ENCODE data around the gene ABCA2.

DNA sequence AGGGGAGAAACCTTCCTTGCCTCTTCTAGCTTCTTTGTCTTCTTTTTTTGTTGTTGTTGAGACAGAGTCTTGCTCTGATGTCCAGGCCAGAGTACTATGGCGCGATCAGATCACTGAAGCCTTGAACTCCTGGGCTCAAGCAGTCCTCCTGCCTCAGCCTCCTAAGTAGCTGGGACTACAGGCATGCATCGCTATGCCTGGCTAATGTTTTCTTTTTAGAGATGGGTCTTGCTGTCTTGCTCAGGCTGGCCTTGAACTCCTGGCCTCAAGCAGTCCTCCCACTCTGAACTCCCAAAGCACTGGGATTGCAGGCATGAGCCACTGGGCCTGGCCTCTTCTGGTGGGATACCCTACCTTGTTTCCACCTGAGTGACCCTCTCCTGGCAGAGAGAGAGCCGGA, 39.2 kb downstream of the ABCA2 start:
- TF ChIP-seq, protein P1, sequence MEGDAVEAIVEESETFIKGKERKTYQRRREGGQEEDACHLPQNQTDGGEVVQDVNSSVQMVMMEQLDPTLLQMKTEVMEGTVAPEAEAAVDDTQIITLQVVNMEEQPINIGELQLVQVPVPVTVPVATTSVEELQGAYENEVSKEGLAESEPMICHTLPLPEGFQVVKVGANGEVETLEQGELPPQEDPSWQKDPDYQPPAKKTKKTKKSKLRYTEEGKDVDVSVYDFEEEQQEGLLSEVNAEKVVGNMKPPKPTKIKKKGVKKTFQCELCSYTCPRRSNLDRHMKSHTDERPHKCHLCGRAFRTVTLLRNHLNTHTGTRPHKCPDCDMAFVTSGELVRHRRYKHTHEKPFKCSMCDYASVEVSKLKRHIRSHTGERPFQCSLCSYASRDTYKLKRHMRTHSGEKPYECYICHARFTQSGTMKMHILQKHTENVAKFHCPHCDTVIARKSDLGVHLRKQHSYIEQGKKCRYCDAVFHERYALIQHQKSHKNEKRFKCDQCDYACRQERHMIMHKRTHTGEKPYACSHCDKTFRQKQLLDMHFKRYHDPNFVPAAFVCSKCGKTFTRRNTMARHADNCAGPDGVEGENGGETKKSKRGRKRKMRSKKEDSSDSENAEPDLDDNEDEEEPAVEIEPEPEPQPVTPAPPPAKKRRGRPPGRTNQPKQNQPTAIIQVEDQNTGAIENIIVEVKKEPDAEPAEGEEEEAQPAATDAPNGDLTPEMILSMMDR (conservative IDR thresholded peaks at IDR 0.05; ENCODE audit: low read depth in 2 of 2), result no peak
- TF ChIP-seq EZH2 (IDR thresholded peaks at IDR 0.05; ENCODE audit: low read depth, unreplicated experiment) (no peak), POLR2AphosphoS5 (IDR thresholded peaks at IDR 0.05; ENCODE audit: low read depth) (no peak), JUNB (IDR thresholded peaks at IDR 0.05; ENCODE audit: unreplicated experiment) (no peak), EZH2phosphoT487 (IDR thresholded peaks at IDR 0.05; ENCODE audit: unreplicated experiment) (no peak), ZNF114 (CRISPR knock-in tag; IDR thresholded peaks at IDR 0.05) (no peak), CREB1 (CRISPR knock-in tag; IDR thresholded peaks at IDR 0.05; ENCODE audit: low read depth) (no peak)
- TF ChIP-seq, protein P2, sequence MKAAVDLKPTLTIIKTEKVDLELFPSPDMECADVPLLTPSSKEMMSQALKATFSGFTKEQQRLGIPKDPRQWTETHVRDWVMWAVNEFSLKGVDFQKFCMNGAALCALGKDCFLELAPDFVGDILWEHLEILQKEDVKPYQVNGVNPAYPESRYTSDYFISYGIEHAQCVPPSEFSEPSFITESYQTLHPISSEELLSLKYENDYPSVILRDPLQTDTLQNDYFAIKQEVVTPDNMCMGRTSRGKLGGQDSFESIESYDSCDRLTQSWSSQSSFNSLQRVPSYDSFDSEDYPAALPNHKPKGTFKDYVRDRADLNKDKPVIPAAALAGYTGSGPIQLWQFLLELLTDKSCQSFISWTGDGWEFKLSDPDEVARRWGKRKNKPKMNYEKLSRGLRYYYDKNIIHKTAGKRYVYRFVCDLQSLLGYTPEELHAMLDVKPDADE (IDR thresholded peaks at IDR 0.05), result no peak
- TF ChIP-seq, protein P3, sequence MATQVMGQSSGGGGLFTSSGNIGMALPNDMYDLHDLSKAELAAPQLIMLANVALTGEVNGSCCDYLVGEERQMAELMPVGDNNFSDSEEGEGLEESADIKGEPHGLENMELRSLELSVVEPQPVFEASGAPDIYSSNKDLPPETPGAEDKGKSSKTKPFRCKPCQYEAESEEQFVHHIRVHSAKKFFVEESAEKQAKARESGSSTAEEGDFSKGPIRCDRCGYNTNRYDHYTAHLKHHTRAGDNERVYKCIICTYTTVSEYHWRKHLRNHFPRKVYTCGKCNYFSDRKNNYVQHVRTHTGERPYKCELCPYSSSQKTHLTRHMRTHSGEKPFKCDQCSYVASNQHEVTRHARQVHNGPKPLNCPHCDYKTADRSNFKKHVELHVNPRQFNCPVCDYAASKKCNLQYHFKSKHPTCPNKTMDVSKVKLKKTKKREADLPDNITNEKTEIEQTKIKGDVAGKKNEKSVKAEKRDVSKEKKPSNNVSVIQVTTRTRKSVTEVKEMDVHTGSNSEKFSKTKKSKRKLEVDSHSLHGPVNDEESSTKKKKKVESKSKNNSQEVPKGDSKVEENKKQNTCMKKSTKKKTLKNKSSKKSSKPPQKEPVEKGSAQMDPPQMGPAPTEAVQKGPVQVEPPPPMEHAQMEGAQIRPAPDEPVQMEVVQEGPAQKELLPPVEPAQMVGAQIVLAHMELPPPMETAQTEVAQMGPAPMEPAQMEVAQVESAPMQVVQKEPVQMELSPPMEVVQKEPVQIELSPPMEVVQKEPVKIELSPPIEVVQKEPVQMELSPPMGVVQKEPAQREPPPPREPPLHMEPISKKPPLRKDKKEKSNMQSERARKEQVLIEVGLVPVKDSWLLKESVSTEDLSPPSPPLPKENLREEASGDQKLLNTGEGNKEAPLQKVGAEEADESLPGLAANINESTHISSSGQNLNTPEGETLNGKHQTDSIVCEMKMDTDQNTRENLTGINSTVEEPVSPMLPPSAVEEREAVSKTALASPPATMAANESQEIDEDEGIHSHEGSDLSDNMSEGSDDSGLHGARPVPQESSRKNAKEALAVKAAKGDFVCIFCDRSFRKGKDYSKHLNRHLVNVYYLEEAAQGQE (IDR thresholded peaks at IDR 0.05; ENCODE audit: unreplicated experiment), result no peak
